ENCODE measurements around the gene NUP50. TPM values are rescaled to one million over a fixed set of nuclear protein-coding genes. Genes with fewer than 3 reads are reported as not detected.

Gene NUP50
- total and polyA plus RNA-seq, 2 of the 13 experiments (the other 11 are each of a cell fraction or from before 2014, with no cell fraction given), result 14.2 to 52.4 TPM

DNA sequence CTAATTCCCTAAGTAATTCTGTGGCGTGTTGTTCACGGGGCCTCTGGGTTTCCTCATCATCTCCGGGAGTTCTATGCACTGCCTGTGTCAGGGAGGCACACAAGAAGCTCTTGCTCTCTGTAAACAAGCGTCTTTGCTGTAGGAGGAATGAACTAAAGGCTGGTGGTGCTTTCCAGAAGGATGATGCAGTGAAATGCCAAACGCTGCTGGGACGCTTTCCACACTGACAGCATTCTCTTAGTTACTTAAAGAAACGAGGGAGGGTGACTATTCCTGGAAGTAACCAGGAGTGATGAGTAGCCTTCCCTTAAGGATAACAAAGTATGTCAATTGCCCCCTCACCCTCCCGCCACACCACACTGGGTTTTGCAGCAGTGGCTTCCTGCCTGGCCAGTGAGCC, 38.5 kb upstream of the NUP50 start:
- Histone ChIP-seq H3K9ac (ENCODE audit: insufficient read depth, low read depth, low read length) (no peak overlapping the region), H3K4me2 (ENCODE audit: low read depth, low read length) (no peak overlapping the region), H3K4me1 (ENCODE audit: insufficient read depth, low read length) (peaks cover 6% of the 10 kb centered on the region; the same call in 1 of the 2 replicates), H3K36me3 (replicated peaks in 1 of 2; ENCODE audit: control insufficient read depth in 1 of 2, insufficient read depth in 2 of 2, low read length in 2 of 2) (no peaks in the 10 kb centered on the region), H4K20me1 (ENCODE audit: insufficient read depth, low read length) (no peaks in the 10 kb centered on the region), H2AFZ (ENCODE audit: low read length) (no peak overlapping the region), H3K79me2 (ENCODE audit: insufficient read depth, low read length) (no peaks in the 10 kb centered on the region), H3K4me3 (replicated peaks in 1 of 3; ENCODE audit: insufficient read depth in 1 of 3, low read depth in 2 of 3, low read length in 3 of 3) (no peak overlapping the region), H3K27me3 (ENCODE audit: control insufficient read depth in 1 of 2, insufficient read depth in 2 of 2, low read length in 2 of 2) (peaks cover 3 to 38% of the 10 kb centered on the region in 2 experiments; a peak in 3 of 5 replicates), H3K9me3 (ENCODE audit: low read length) (no peaks in the 10 kb centered on the region), H3K27ac (ENCODE audit: extremely low read length, insufficient read depth, low read length) (no peak overlapping the region)
- TF ChIP-seq ZNF839 (CRISPR knock-in tag; IDR thresholded peaks at IDR 0.05; ENCODE audit: borderline replicate concordance), result no peak
- TF ChIP-seq WIZ (CRISPR knock-in tag; IDR thresholded peaks at IDR 0.05), result no peak
- DNase-seq (ENCODE audit: low spot score) (no peak), FAIRE-seq (no peak), ATAC-seq (no peak)
- intact Hi-C loops (cut with micrococcal nuclease; ENCODE audit: unreplicated experiment), result no loop called here
- POLR2A ChIA-PET, result no interaction called here
- in situ Hi-C loops (cut with HindIII; ENCODE audit: extremely low pct_ligation_motif_present, low pct_unique_long_range_greater_than_20kb), result no loop called here
- no TSS peak for BruUV-seq (replicated peaks)
- WGBS (ENCODE audit: low lambda C conversion rate), result 36% methylated on average over 8 of the region's 8 CpGs
- CTCF ChIA-PET (ENCODE audit: low intra/inter-chr PET ratio, low total read pairs), result no interaction called here

DNA sequence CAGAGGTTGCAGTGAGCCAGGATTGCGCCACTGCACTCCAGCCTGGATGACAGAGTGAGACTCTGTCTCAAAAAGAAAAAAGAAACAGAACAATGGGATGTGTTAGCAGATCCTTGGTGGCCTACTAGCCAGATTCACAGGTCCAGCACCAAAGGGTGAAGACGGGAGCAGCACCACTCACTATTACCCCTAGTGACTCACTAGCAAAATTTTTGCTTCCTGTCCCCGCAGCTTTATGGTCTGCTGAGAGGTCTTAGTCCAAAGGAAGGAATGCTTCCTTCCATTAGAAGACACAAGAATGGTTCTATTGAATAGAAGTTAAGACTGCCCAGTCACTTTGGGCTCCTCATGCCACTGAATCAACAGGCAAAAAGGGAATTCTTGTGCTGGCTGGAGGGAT, 35.9 kb upstream of the NUP50 start:
- H3K4me3 ChIP-seq (replicated peaks in 1 of 3; ENCODE audit: insufficient read depth in 1 of 3, low read depth in 2 of 3, low read length in 3 of 3), result no peak overlapping the region
- H3K27me3 ChIP-seq (ENCODE audit: control insufficient read depth in 1 of 2, insufficient read depth in 2 of 2, low read length in 2 of 2), result peaks cover 3 to 34% of the 10 kb centered on the region in 2 experiments; a peak in 3 of 5 replicates
- no peaks in the 10 kb centered on the region for H3K36me3 ChIP-seq (replicated peaks in 1 of 2; ENCODE audit: control insufficient read depth in 1 of 2, insufficient read depth in 2 of 2, low read length in 2 of 2)
- BruUV-seq (replicated peaks), result no TSS peak
- ChIA-PET CTCF (ENCODE audit: low intra/inter-chr PET ratio, low total read pairs) (no interaction called here), POLR2A (no interaction called here)
- FAIRE-seq, result no peak
- peaks cover 8% of the 10 kb centered on the region; the same call in 1 of the 2 replicates for H3K4me1 ChIP-seq (ENCODE audit: insufficient read depth, low read length)
- H3K4me2 ChIP-seq (ENCODE audit: low read depth, low read length), result no peak overlapping the region
- ATAC-seq, result no peak
- WGBS (ENCODE audit: low lambda C conversion rate), result 3% methylated on average over 3 of the region's 3 CpGs
- TF ChIP-seq ZNF747 (CRISPR knock-in tag; IDR thresholded peaks at IDR 0.05; ENCODE audit: borderline replicate concordance), result no peak
- TF ChIP-seq, protein P1, sequence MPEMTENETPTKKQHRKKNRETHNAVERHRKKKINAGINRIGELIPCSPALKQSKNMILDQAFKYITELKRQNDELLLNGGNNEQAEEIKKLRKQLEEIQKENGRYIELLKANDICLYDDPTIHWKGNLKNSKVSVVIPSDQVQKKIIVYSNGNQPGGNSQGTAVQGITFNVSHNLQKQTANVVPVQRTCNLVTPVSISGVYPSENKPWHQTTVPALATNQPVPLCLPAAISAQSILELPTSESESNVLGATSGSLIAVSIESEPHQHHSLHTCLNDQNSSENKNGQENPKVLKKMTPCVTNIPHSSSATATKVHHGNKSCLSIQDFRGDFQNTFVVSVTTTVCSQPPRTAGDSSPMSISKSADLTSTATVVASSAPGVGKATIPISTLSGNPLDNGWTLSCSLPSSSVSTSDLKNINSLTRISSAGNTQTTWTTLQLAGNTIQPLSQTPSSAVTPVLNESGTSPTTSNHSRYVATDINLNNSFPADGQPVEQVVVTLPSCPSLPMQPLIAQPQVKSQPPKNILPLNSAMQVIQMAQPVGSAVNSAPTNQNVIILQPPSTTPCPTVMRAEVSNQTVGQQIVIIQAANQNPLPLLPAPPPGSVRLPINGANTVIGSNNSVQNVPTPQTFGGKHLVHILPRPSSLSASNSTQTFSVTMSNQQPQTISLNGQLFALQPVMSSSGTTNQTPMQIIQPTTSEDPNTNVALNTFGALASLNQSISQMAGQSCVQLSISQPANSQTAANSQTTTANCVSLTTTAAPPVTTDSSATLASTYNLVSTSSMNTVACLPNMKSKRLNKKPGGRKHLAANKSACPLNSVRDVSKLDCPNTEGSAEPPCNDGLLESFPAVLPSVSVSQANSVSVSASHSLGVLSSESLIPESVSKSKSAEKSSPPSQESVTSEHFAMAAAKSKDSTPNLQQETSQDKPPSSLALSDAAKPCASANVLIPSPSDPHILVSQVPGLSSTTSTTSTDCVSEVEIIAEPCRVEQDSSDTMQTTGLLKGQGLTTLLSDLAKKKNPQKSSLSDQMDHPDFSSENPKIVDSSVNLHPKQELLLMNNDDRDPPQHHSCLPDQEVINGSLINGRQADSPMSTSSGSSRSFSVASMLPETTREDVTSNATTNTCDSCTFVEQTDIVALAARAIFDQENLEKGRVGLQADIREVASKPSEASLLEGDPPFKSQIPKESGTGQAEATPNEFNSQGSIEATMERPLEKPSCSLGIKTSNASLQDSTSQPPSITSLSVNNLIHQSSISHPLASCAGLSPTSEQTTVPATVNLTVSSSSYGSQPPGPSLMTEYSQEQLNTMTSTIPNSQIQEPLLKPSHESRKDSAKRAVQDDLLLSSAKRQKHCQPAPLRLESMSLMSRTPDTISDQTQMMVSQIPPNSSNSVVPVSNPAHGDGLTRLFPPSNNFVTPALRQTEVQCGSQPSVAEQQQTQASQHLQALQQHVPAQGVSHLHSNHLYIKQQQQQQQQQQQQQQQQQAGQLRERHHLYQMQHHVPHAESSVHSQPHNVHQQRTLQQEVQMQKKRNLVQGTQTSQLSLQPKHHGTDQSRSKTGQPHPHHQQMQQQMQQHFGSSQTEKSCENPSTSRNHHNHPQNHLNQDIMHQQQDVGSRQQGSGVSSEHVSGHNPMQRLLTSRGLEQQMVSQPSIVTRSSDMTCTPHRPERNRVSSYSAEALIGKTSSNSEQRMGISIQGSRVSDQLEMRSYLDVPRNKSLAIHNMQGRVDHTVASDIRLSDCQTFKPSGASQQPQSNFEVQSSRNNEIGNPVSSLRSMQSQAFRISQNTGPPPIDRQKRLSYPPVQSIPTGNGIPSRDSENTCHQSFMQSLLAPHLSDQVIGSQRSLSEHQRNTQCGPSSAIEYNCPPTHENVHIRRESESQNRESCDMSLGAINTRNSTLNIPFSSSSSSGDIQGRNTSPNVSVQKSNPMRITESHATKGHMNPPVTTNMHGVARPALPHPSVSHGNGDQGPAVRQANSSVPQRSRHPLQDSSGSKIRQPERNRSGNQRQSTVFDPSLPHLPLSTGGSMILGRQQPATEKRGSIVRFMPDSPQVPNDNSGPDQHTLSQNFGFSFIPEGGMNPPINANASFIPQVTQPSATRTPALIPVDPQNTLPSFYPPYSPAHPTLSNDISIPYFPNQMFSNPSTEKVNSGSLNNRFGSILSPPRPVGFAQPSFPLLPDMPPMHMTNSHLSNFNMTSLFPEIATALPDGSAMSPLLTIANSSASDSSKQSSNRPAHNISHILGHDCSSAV (CRISPR knock-in tag; IDR thresholded peaks at IDR 0.05; ENCODE audit: borderline replicate concordance), result no peak
- TF ChIP-seq ELF3 (CRISPR knock-in tag; IDR thresholded peaks at IDR 0.05), result no peak
- TF ChIP-seq PLRG1 (conservative IDR thresholded peaks at IDR 0.05), result no peak
- TF ChIP-seq KAT8 (CRISPR knock-in tag; IDR thresholded peaks at IDR 0.05), result no peak
- intact Hi-C loops (cut with micrococcal nuclease; ENCODE audit: unreplicated experiment), result no loop called here
- no peak overlapping the region for H3K27ac ChIP-seq (ENCODE audit: extremely low read length, insufficient read depth, low read length)
- H3K9ac ChIP-seq (ENCODE audit: insufficient read depth, low read depth, low read length), result no peak overlapping the region
- no peaks in the 10 kb centered on the region for H3K79me2 ChIP-seq (ENCODE audit: insufficient read depth, low read length)
- no peak for DNase-seq (ENCODE audit: low spot score)
- no peaks in the 10 kb centered on the region for H3K9me3 ChIP-seq (ENCODE audit: low read length)
- in situ Hi-C loops (cut with HindIII; ENCODE audit: extremely low pct_ligation_motif_present, low pct_unique_long_range_greater_than_20kb), result no loop called here
- H2AFZ ChIP-seq (ENCODE audit: low read length), result no peak overlapping the region
- H4K20me1 ChIP-seq (ENCODE audit: insufficient read depth, low read length), result no peaks in the 10 kb centered on the region
